Measurements from ENCODE around the gene ZSCAN23. TPM values are rescaled to one million over a fixed set of nuclear protein-coding genes. Genes with fewer than 3 reads are reported as not detected.
A peak's percentile ranks its signal among the peaks of the same experiment; 100 is the strongest.

Gene ZSCAN23
- total and polyA plus RNA-seq, 9 of the 15 experiments (the other 6 are each of a cell fraction or from before 2014, with no cell fraction given): 0.05 to 0.29 (median 0.21) TPM; not detected in 1

- TF ChIP-seq, protein P1, sequence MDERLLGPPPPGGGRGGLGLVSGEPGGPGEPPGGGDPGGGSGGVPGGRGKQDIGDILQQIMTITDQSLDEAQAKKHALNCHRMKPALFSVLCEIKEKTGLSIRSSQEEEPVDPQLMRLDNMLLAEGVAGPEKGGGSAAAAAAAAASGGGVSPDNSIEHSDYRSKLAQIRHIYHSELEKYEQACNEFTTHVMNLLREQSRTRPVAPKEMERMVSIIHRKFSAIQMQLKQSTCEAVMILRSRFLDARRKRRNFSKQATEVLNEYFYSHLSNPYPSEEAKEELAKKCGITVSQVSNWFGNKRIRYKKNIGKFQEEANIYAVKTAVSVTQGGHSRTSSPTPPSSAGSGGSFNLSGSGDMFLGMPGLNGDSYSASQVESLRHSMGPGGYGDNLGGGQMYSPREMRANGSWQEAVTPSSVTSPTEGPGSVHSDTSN (CRISPR knock-in tag; IDR thresholded peaks at IDR 0.05; ENCODE audit: low read depth): no peak
- TF ChIP-seq, protein P1 (tag; conservative IDR thresholded peaks at IDR 0.05; ENCODE audit: low read depth): peak; percentile 68
- TF ChIP-seq YBX1 (IDR thresholded peaks at IDR 0.05): no peak
- TF ChIP-seq JUND (IDR thresholded peaks at IDR 0.05; ENCODE audit: borderline replicate concordance, low read depth, low read length): peak; percentile 37; the same call in 1 of the 2 replicates
- TF ChIP-seq JUND (tag; IDR thresholded peaks at IDR 0.05; ENCODE audit: borderline replicate concordance, low read depth, low read length): peak; percentile 56; the same call in 2 of the 3 replicates
- peak; percentile 91; the same call in 1 of the 2 replicates for TF ChIP-seq PATZ1 (CRISPR knock-in tag; IDR thresholded peaks at IDR 0.05; ENCODE audit: borderline replicate concordance)
- no peak for TF ChIP-seq FUS (optimal IDR thresholded peaks at IDR 0.05; ENCODE audit: low read depth, low read length)
- TF ChIP-seq, protein P2, sequence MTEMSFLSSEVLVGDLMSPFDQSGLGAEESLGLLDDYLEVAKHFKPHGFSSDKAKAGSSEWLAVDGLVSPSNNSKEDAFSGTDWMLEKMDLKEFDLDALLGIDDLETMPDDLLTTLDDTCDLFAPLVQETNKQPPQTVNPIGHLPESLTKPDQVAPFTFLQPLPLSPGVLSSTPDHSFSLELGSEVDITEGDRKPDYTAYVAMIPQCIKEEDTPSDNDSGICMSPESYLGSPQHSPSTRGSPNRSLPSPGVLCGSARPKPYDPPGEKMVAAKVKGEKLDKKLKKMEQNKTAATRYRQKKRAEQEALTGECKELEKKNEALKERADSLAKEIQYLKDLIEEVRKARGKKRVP (CRISPR knock-in tag; IDR thresholded peaks at IDR 0.05): peak; percentile 64; the same call in 1 of the 2 replicates
- TF ChIP-seq PRPF4 (IDR thresholded peaks at IDR 0.05; ENCODE audit: insufficient read depth, low read depth, low read length, poor library complexity, severe bottlenecking): no peak
- no peak for TF ChIP-seq KAT2B (IDR thresholded peaks at IDR 0.05; ENCODE audit: low read depth, low read length)
- peak; percentile 85 for TF ChIP-seq BACH1 (tag; IDR thresholded peaks at IDR 0.05)
- TF ChIP-seq, protein P3, sequence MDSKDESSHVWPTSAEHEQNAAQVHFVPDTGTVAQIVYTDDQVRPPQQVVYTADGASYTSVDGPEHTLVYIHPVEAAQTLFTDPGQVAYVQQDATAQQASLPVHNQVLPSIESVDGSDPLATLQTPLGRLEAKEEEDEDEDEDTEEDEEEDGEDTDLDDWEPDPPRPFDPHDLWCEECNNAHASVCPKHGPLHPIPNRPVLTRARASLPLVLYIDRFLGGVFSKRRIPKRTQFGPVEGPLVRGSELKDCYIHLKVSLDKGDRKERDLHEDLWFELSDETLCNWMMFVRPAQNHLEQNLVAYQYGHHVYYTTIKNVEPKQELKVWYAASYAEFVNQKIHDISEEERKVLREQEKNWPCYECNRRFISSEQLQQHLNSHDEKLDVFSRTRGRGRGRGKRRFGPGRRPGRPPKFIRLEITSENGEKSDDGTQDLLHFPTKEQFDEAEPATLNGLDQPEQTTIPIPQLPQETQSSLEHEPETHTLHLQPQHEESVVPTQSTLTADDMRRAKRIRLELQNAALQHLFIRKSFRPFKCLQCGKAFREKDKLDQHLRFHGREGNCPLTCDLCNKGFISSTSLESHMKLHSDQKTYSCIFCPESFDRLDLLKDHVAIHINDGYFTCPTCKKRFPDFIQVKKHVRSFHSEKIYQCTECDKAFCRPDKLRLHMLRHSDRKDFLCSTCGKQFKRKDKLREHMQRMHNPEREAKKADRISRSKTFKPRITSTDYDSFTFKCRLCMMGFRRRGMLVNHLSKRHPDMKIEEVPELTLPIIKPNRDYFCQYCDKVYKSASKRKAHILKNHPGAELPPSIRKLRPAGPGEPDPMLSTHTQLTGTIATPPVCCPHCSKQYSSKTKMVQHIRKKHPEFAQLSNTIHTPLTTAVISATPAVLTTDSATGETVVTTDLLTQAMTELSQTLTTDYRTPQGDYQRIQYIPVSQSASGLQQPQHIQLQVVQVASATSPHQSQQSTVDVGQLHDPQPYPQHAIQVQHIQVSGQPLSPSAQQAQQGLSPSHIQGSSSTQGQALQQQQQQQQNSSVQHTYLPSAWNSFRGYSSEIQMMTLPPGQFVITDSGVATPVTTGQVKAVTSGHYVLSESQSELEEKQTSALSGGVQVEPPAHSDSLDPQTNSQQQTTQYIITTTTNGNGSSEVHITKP (IDR thresholded peaks at IDR 0.05; ENCODE audit: partially characterized antibody): no peak
- TF ChIP-seq WHSC1 (IDR thresholded peaks at IDR 0.05; ENCODE audit: low read length): no peak
- TF ChIP-seq RBBP5 (IDR thresholded peaks at IDR 0.05; ENCODE audit: borderline replicate concordance, insufficient read depth, low read length, poor library complexity, severe bottlenecking): no peak
- TF ChIP-seq TRIM25 (IDR thresholded peaks at IDR 0.05; ENCODE audit: borderline replicate concordance): no peak
Measured at GRCh38 chr6:28486988-28487742, 43.9 kb upstream of the ZSCAN23 start (continued).
